Left lung (tissue), 10 donors: ENCODE data around the gene TP53RK. TPM values are rescaled to one million over a fixed set of nuclear protein-coding genes. Genes with fewer than 3 reads are reported as not detected.

Source experiments
- ATAC-seq: fragments of 200-7000 bp; cut with Tn5 transposase; one replicate; pipeline ENCODE4 v1.9.1; 2020; ENCODE audit warnings: moderate library complexity
- DNase-seq, 4 donors: peaks; one replicate each; pipeline ENCODE4 v3.0.0-alpha.2; 2013 to 2020
- H3K27ac ChIP-seq, 2 donors: fragments of 200-600 bp; sonication (generic) in 1 of 2; one replicate each; pipeline versions ENCODE4 v1.5.0 to v1.8.0; 2020 to 2021
- H3K27me3 ChIP-seq, 2 donors: fragments of 200-600 bp; sonication (generic) in 1 of 2; one replicate each; pipeline versions ENCODE4 v1.5.0 to v1.8.0; 2020 to 2021
- H3K36me3 ChIP-seq, 2 donors: fragments of 200-600 bp; sonication (generic) in 1 of 2; one replicate each; pipeline versions ENCODE4 v1.5.0 to v1.8.0; 2020 to 2021
- H3K4me1 ChIP-seq, 2 donors: fragments of 200-600 bp; one replicate each; pipeline ENCODE4 v1.8.0; 2021
- H3K4me3 ChIP-seq, 2 donors: fragments of 200-600 bp; sonication (generic) in 1 of 2; one replicate each; pipeline versions ENCODE4 v1.5.0 to v1.8.0; 2020 to 2021; ENCODE audit warnings: mild to moderate bottlenecking in 1 of 2
- H3K9me3 ChIP-seq, 2 donors: fragments of 200-600 bp; sonication (generic) in 1 of 2; one replicate each; pipeline versions ENCODE4 v1.5.0 to v1.8.0; 2020 to 2021
- CTCF ChIP-seq, 2 donors: fragments of 200-600 bp; sonication (generic) in 1 of 2; IDR thresholded peaks; one replicate each; pipeline versions ENCODE4 v1.5.0 to v1.8.0; 2021; ENCODE audit warnings: antibody characterized with exemption in 2 of 2
- intact Hi-C, 2 donors: fragments of 100-400 bp; cut with DNase I; formaldehyde crosslinking; loops; one replicate each; pipeline versions ENCODE4 v1.11.2 to v1.14.2; 2022
- polyA plus RNA-seq, 6 donors: library from polyadenylated mRNA; unstranded; fragments of 120-200 nt; gene quantifications; one replicate each; pipeline ENCODE4 v1.2.1, GENCODE V29; 2013; ENCODE audit not compliant: insufficient read length in 6 of 6
- total RNA-seq, 2 donors: library from RNA; stranded (reverse); fragmentation: NEBNext Ultra II Directional; extraction: Animal tissue kit (Norgen Biotek cat#: 25700); gene quantifications; one replicate each; pipeline ENCODE4 v1.2.1, GENCODE V29; 2021
- donor health status: DM: no; HTN: yes; CAD: no.
- donor health status: DM: no; HTN: no; CAD: no.

TP53RK gene
- total and polyA plus RNA-seq, 8 donors = 9.6 to 19.9 (median 14.0) TPM

- Histone ChIP-seq H3K4me1 (no peaks in the 10 kb centered on the region), H3K4me3 (no peak overlapping the region), H3K27ac (no peak overlapping the region), H3K27me3 (peaks cover 12 to 48% of the 10 kb centered on the region in 2 donors), H3K36me3 (no peaks in the 10 kb centered on the region), H3K9me3 (no peaks in the 10 kb centered on the region)
- no peak for DNase-seq
- no peak for ATAC-seq
- no peak for TF ChIP-seq CTCF (IDR thresholded peaks at IDR 0.05)
- intact Hi-C loops = no loop called here
Observed at GRCh38 chr20:46648903-46649649, 40.2 kb downstream of the TP53RK start.

GRCh38 chr20:46647469-46647868, 41.8 kb downstream of the TP53RK start:
- ATAC-seq (no peak), DNase-seq (no peak)
- H3K4me1 ChIP-seq = no peaks in the 10 kb centered on the region
- peaks cover 12 to 33% of the 10 kb centered on the region in 2 donors for H3K27me3 ChIP-seq
- no peak overlapping the region for H3K27ac ChIP-seq
- no peaks in the 10 kb centered on the region for H3K9me3 ChIP-seq
- no peak overlapping the region for H3K4me3 ChIP-seq
- TF ChIP-seq CTCF (IDR thresholded peaks at IDR 0.05) = no peak
- intact Hi-C loops = no loop called here
- H3K36me3 ChIP-seq = no peaks in the 10 kb centered on the region

- no peak overlapping the region for H3K4me3 ChIP-seq
- H3K27ac ChIP-seq = no peak overlapping the region
- peaks cover 12 to 27% of the 10 kb centered on the region in 2 donors for H3K27me3 ChIP-seq
- ATAC-seq (no peak), DNase-seq (no peak)
- no peaks in the 10 kb centered on the region for H3K9me3 ChIP-seq
- intact Hi-C loops = no loop called here
- no peak for TF ChIP-seq CTCF (IDR thresholded peaks at IDR 0.05)
- no peaks in the 10 kb centered on the region for H3K4me1 ChIP-seq
- H3K36me3 ChIP-seq = no peaks in the 10 kb centered on the region
Observed at GRCh38 chr20:46646659-46647380, 42.4 kb downstream of the TP53RK start.

GRCh38 chr20:46646122-46646521, 43.1 kb downstream of the TP53RK start:
- TF ChIP-seq CTCF (IDR thresholded peaks at IDR 0.05) = no peak
- DNase-seq (no peak), ATAC-seq (no peak)
- Histone ChIP-seq H3K9me3 (no peaks in the 10 kb centered on the region), H3K4me3 (no peak overlapping the region), H3K27ac (no peak overlapping the region), H3K27me3 (peaks cover 5 to 20% of the 10 kb centered on the region in 2 donors), H3K36me3 (no peaks in the 10 kb centered on the region), H3K4me1 (no peaks in the 10 kb centered on the region)
- intact Hi-C loops = no loop called here

- no peak for TF ChIP-seq CTCF (IDR thresholded peaks at IDR 0.05)
- Histone ChIP-seq H3K27me3 (peaks cover 0 to 7% of the 10 kb centered on the region in 2 donors), H3K4me3 (no peak overlapping the region), H3K27ac (no peak overlapping the region), H3K36me3 (no peaks in the 10 kb centered on the region), H3K9me3 (no peaks in the 10 kb centered on the region), H3K4me1 (no peaks in the 10 kb centered on the region)
- ATAC-seq (no peak), DNase-seq (no peak)
- intact Hi-C loops = no loop called here
Observed at GRCh38 chr20:46644733-46645132, 44.5 kb downstream of the TP53RK start.
